Measurements from ENCODE around the gene TIPIN.

TIPIN gene

GRCh38 chr15:66356359-66357236, at the start of gene TIPIN:
TIPIN (minus strand) TSS chr15:66356685; CDS start chr15:66352947, 3,738 bp downstream.
- DNase-seq (ENCODE audit: low read depth), result peak; percentile 98
- TF ChIP-seq, protein P1, sequence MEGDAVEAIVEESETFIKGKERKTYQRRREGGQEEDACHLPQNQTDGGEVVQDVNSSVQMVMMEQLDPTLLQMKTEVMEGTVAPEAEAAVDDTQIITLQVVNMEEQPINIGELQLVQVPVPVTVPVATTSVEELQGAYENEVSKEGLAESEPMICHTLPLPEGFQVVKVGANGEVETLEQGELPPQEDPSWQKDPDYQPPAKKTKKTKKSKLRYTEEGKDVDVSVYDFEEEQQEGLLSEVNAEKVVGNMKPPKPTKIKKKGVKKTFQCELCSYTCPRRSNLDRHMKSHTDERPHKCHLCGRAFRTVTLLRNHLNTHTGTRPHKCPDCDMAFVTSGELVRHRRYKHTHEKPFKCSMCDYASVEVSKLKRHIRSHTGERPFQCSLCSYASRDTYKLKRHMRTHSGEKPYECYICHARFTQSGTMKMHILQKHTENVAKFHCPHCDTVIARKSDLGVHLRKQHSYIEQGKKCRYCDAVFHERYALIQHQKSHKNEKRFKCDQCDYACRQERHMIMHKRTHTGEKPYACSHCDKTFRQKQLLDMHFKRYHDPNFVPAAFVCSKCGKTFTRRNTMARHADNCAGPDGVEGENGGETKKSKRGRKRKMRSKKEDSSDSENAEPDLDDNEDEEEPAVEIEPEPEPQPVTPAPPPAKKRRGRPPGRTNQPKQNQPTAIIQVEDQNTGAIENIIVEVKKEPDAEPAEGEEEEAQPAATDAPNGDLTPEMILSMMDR (conservative IDR thresholded peaks at IDR 0.05; ENCODE audit: low read depth, low read length), result no peak
- H3K4me3 ChIP-seq (ENCODE audit: low read depth, low read length), result peak within 1 kb of the TSS; percentile 85

GRCh38 chr15:66405615-66406014, 49.1 kb upstream of the TIPIN start:
- H3K4me3 ChIP-seq (ENCODE audit: low read depth, low read length), result no peak overlapping the region
- TF ChIP-seq, protein P1 (conservative IDR thresholded peaks at IDR 0.05; ENCODE audit: low read depth, low read length), result no peak
- no peak for DNase-seq (ENCODE audit: low read depth)

DNA sequence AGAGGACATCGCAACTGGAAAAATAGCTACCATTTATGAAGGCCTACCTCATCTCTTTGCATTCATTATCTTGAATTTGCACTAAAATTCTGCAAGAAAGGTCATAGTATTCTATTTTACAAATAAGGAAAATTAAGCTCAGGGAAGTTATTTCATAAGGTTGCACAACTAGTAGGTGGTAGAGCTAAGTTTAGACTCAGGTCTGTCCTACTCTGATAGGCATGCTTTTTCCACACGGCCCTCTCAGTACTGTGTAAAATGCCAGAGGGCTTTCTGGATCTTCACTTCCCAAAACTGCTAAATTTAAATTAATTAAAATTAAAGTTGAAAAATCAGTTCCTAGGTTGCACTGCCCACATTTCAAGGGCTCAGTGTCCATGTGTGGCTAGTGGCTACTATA, 48.5 kb upstream of the TIPIN start:
- no peak overlapping the region for H3K4me3 ChIP-seq (ENCODE audit: low read depth, low read length)
- TF ChIP-seq, protein P1 (conservative IDR thresholded peaks at IDR 0.05; ENCODE audit: low read depth, low read length), result no peak
- DNase-seq (ENCODE audit: low read depth), result no peak

- H3K4me3 ChIP-seq (ENCODE audit: low read depth, low read length), result no peak overlapping the region
- TF ChIP-seq, protein P1 (conservative IDR thresholded peaks at IDR 0.05; ENCODE audit: low read depth, low read length), result no peak
- DNase-seq (ENCODE audit: low read depth), result no peak
Observed at GRCh38 chr15:66404532-66404931, 48.0 kb upstream of the TIPIN start.

GRCh38 chr15:66404122-66404521, 47.6 kb upstream of the TIPIN start:
- no peak for DNase-seq (ENCODE audit: low read depth)
- no peak overlapping the region for H3K4me3 ChIP-seq (ENCODE audit: low read depth, low read length)
- TF ChIP-seq, protein P1 (conservative IDR thresholded peaks at IDR 0.05; ENCODE audit: low read depth, low read length), result no peak

- DNase-seq (ENCODE audit: low read depth), result no peak
- H3K4me3 ChIP-seq (ENCODE audit: low read depth, low read length), result no peak overlapping the region
- TF ChIP-seq, protein P1 (conservative IDR thresholded peaks at IDR 0.05; ENCODE audit: low read depth, low read length), result no peak
Observed at GRCh38 chr15:66403323-66403722, 46.8 kb upstream of the TIPIN start.

All from choroid plexus epithelial cell (primary cell).